Measurements from ENCODE around the gene TPST2. TPM values are rescaled to one million over a fixed set of nuclear protein-coding genes. Genes with fewer than 3 reads are reported as not detected.

The TPST2 gene
- total and polyA plus RNA-seq, 2 donors (not counting 3 experiments of a cell fraction or from before 2014, with no cell fraction given): 49.4 to 121 TPM

DNA sequence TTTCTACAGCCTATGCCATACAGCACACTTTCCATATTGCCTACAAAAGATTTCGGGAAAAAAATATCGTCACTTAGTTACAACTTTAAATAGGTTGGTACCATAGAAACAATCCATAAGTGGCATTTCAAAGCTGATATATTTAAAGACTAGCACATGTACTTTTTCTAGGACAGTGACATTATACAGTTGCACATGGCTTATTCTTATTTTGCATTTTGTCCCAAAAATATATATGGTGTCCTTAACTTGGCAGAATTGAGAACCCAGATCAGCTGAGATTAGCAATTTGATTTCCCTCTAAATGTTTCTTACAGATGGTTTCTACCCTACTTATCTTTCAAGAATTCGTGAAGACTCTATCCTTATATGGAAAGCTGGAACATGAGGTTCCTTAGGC lies 74.0 kb downstream of the TPST2 start:
- H3K79me2 ChIP-seq (ENCODE audit: control insufficient read depth, insufficient read depth, low read length): peaks cover 13% of the 10 kb centered on the region
- peaks cover 16% of the 10 kb centered on the region for H3K4me1 ChIP-seq (ENCODE audit: control insufficient read depth, extremely low read depth, insufficient read depth, low read length)
- H3K27ac ChIP-seq (ENCODE audit: insufficient read depth, low read depth, low read length): no peak overlapping the region
- TF ChIP-seq CTCF (IDR thresholded peaks at IDR 0.05; ENCODE audit: extremely low read depth in 1 of 2, insufficient read depth in 1 of 2, low read depth in 1 of 2, low read length in 2 of 2) (no peak), POLR2A (IDR thresholded peaks at IDR 0.05; ENCODE audit: low read depth, low read length) (no peak), MAX (IDR thresholded peaks at IDR 0.05; ENCODE audit: insufficient read depth, insufficient read length) (no peak), EZH2 (IDR thresholded peaks at IDR 0.05; ENCODE audit: borderline replicate concordance, low read depth, low read length, severe bottlenecking) (no peak), POLR2AphosphoS5 (IDR thresholded peaks at IDR 0.05; ENCODE audit: insufficient read depth, low read depth, low read length) (no peak), FOS (IDR thresholded peaks at IDR 0.05; ENCODE audit: borderline replicate concordance, insufficient read depth, low read length) (no peak), JUN (IDR thresholded peaks at IDR 0.05; ENCODE audit: borderline replicate concordance, insufficient read depth, insufficient read length, low read depth) (no peak), MYC (IDR thresholded peaks at IDR 0.05; ENCODE audit: low read depth, low read length) (no peak), GATA2 (IDR thresholded peaks at IDR 0.05; ENCODE audit: insufficient read depth, insufficient read length, low read depth, low read length) (no peak)
- DNase-seq (ENCODE audit: low read depth, low spot score) (no peak), FAIRE-seq (no peak)
- H2AFZ ChIP-seq (ENCODE audit: low read depth, low read length): no peak overlapping the region
- H3K9me1 ChIP-seq (replicated peaks; ENCODE audit: control insufficient read depth, extremely low read depth, insufficient read depth, low read length): no peaks in the 10 kb centered on the region
- CTCF ChIA-PET: interaction anchor here (1.0 kb wide), 1 partner anchor 13 kb away, joined by 3 read pairs; no protein-coding TSS in a partner anchor
- POLR2A ChIA-PET: interaction anchor here (1.1 kb wide), 1 partner anchor 13 kb away, joined by 6 read pairs; no protein-coding TSS in a partner anchor
- intact Hi-C loops (cut with micrococcal nuclease) (no loop called here), dilution Hi-C loops (cut with MboI; ENCODE audit: extremely low pct_ligation_motif_present, low sequenced_read_pairs) (no loop called here)
- no peaks in the 10 kb centered on the region for H3K9me3 ChIP-seq (replicated peaks; ENCODE audit: control insufficient read depth, insufficient read depth, low read length)
- no peak overlapping the region for H3K9ac ChIP-seq (replicated peaks; ENCODE audit: extremely low read depth, insufficient read depth, low read length)
- no peaks in the 10 kb centered on the region for H4K20me1 ChIP-seq (replicated peaks; ENCODE audit: control insufficient read depth, extremely low read depth, insufficient read depth, low read length)
- no TSS peak for BruUV-seq (replicated peaks)
- no peaks in the 10 kb centered on the region for H3K36me3 ChIP-seq (ENCODE audit: control insufficient read depth in 2 of 2, extremely low read depth in 1 of 2, insufficient read depth in 2 of 2, low read length in 2 of 2)
- H3K4me3 ChIP-seq (replicated peaks in 1 of 3; ENCODE audit: insufficient read depth in 1 of 3, low read depth in 1 of 3, low read length in 3 of 3): no peak overlapping the region
- H3K27me3 ChIP-seq (ENCODE audit: control insufficient read depth in 2 of 2, insufficient read depth in 2 of 2, low read length in 2 of 2): no peaks in the 10 kb centered on the region
- no peak overlapping the region for H3K4me2 ChIP-seq (ENCODE audit: insufficient read depth, low read length)
